Left cardiac atrium (tissue), 4 donors: ENCODE measurements around the gene C1QTNF7. TPM values are rescaled to one million over a fixed set of nuclear protein-coding genes. Genes with fewer than 3 reads are reported as not detected.

ENCODE experiments used
- ATAC-seq, 2 donors: fragments of 200-7000 bp; cut with Tn5 transposase; one replicate each; pipeline ENCODE4 v1.9.1; 2020; ENCODE audit warnings: mild to moderate bottlenecking in 2 of 2, moderate library complexity in 2 of 2
- DNase-seq: peaks from one replicate; pipeline ENCODE4 v3.0.0-alpha.2; 2020
- intact Hi-C, 2 donors: fragments of 100-400 bp; cut with DNase I; formaldehyde crosslinking; loops; one replicate each; pipeline versions ENCODE4 v1.14.1 to v1.15.1; 2022 to 2023
- long read RNA-seq: library from polyadenylated mRNA; unstranded; transcript quantifications from one replicate; pipeline ENCODE4 v2.0.0, GENCODE V29; 2021
- total RNA-seq, 2 donors: library from RNA; stranded (reverse); fragmentation: NEBNext Ultra II Directional; extraction: Animal tissue kit (Norgen Biotek cat#: 25700); gene quantifications; one replicate each; pipeline ENCODE4 v1.2.1, GENCODE V29; 2021
- donor health status: DM: no; HTN: yes; CAD: no.
- donor health status: DM: no; HTN: yes; CAD: no; lungs with severe emphysema.
- donor health status: DM: yes; HTN: yes; CAD: no.
- donor health status: Dilated cardiomyopathy.

The C1QTNF7 gene, protein sequence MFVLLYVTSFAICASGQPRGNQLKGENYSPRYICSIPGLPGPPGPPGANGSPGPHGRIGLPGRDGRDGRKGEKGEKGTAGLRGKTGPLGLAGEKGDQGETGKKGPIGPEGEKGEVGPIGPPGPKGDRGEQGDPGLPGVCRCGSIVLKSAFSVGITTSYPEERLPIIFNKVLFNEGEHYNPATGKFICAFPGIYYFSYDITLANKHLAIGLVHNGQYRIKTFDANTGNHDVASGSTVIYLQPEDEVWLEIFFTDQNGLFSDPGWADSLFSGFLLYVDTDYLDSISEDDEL
- total RNA-seq: 1 to 10 TPM; 1.9 to 7.4 TPM
- long read RNA-seq, full-length matches to known transcripts: 1 of 1 reads
- long read RNA-seq, partial matches to known transcripts: 0 of 1 reads
- long read RNA-seq, other reads (novel, unspliced or antisense): 0 of 1 reads

DNA sequence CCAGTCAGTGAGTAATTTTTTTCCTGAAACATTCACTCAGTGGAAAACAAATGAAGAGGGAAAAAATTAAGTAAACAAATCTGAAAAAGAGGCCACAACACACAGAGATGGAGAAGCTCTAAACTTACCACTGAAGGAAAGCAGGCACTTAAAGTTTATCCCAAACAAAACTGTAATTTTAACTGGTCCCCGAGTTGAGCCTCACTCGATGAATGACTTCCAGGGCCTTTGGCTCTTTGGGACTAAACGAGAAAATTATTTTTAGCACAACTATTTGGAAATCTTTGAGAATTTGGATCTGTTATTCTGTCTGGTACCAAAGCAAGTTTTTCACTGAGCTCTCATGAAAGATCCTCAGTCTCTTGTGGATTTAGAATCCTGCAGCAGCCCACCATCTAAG, at the start of gene C1QTNF7:
TSS of gene C1QTNF7 (plus strand) at position 333 of the 400 bp plus-strand sequence. CDS start 7,711 bp downstream, outside the sequence.
- DNase-seq (no peak), ATAC-seq (peak in 1 of 2 donors; percentile 41)
- intact Hi-C loops: no loop called here

DNA sequence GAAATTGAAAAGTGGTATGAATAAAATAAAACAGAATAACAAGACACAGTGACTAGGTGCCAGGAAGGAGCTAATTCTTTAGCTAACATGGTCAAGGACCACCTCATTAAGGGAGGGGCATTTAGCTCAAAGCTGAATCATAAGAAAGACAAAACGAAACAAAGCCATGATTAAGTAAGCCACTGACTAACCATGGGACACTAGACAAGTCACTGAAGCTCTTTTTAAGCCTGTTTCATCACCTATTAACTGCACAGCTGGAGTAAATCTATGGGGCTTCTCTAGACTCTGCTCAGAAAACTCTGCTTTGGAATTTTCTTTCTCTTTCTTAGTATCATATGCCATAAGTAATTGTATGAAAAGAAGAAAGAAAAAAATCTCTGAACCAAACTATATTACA, 49.8 kb upstream of the C1QTNF7 start:
- intact Hi-C loops: no loop called here
- DNase-seq (no peak), ATAC-seq (peak in 1 of 2 donors; percentile 79)

DNA sequence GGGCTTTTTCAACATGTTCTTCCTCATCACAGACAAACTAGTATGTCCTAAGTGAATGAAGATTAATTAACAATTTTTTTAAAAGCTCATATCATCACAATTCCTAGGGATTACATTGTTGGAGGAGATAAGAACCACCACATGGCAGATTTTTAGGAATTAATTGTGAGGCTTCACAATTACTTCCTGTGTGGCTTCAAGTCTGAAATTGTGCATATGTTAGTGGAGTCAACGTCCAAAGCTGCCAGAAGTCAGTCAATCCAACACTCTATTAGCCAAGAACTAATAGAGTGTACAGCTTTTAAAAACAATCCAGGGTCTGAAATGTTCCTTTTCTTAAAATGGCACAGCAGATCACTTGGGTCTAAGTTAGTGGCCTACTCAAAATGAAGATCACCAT, 49.3 kb upstream of the C1QTNF7 start:
- DNase-seq (no peak), ATAC-seq (peak in 1 of 2 donors; percentile 55)
- intact Hi-C loops: no loop called here

DNA sequence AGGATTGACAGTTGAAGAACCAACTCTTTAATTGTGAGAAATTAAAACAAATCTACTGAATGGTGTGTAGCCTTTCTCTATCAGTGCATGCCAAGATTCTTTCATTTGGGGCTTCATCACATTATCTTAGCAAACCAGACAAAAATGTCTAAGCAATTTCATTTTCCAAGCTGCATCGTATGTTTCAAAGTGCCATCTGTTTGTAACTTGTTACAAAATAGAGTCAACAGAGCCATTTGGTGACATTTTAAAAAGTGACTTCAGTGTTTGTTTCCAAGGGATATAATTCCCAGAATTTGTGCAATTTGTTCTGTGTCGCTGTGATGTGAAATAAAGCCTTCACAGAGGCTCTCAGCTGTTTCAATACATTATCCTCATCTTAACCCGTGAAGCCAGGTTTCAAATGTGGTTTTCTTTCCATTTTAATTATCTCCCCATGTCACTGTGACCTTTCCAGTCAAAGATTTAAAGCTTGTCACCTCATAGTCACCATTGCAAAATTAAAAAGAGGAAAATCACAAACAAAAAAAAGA, 46.0 kb upstream of the C1QTNF7 start:
- intact Hi-C loops: no loop called here
- ATAC-seq (no peak), DNase-seq (no peak)

DNA sequence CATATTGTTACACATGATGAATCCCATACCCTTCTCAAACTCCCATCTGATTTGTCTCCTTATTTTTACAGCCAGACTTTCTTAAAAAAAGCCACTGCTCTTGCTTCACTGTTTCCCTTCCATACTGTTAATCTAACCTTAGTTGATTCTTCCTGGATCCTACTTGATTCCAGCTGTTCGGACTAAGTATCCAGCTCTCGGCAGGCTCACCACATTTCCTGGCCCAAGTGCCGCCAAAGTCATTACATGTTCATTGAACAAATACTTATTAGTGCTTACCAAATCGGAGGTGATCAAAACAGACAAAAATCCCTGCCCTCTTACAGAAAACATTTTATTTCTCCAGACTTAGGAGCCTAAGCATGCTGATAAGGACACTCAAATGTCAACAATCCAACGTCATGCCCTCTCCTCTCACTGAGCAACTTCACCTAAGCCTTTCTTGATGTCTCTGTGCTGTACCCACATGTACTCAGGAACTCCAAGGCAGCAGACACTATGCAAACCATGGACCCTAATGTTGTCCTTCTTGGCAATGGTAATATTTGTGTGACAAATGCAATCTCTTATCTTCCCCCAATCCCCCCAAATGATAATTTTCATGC, 45.1 kb upstream of the C1QTNF7 start:
- ATAC-seq: no peak
- intact Hi-C loops: no loop called here
- DNase-seq: no peak

DNA sequence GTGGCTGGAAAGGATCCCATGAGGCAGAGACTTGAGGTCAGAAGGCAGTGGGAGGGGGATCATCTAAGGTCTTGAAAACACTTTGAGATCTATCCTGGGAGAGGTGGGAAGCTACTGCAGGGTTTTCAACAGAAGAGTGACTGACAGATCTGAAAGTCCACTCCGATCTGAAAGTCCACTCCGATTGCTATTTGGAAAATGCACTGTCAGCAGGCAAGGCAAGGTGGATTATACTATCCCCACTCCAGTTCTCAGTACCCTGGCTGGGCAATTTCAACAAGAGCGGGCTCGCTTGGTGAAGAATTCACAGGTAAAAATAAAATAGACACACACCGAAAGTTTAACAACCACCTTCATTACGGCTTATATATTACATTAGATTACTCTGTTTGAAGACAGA, 42.3 kb upstream of the C1QTNF7 start:
- ATAC-seq: no peak
- intact Hi-C loops: no loop called here

DNA sequence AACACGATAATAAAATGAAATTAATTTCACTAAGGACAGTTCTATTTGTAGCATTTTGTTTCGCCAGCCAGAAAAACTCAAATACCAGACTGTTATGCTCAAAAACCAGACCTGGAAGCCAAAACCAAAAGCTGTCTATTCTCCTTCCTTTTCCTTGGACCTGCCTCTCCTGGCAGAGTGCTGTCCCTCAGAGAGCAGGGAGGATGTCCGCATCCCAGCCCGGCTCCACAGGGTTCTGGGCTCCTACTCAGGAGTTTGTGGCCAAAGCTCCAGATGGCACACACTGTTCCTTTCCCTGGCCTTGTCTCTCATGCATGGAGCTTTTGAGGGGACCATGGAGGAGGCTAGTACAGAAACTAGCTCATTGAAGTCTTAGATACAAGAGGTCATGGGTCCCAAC, 41.9 kb upstream of the C1QTNF7 start:
- ATAC-seq: peak; percentile 89 to 92
- intact Hi-C loops: no loop called here
- no peak for DNase-seq

More for the DNA sequence above, 42.3 kb upstream of the C1QTNF7 start:
- DNase-seq: no peak

DNA sequence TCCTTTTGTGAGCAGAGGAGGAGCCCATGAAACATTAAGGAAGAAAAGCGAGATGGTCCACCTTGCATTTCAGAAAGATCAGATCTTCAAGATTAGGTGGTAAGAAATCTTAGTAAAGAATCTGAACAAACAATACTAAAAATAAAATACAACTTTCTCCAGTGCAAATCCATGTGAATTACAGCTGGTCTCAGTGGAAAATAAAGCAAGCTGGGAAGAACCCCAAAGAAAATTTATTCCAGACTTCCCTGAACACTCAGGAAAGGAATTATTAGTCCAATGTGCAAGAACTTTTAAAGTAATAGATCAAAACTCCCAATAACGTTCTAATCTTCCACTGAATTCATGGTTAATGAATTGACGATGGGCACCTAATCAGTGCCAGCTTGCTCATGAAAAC, 37.3 kb upstream of the C1QTNF7 start:
- DNase-seq: no peak
- intact Hi-C loops: no loop called here
- ATAC-seq: no peak

DNA sequence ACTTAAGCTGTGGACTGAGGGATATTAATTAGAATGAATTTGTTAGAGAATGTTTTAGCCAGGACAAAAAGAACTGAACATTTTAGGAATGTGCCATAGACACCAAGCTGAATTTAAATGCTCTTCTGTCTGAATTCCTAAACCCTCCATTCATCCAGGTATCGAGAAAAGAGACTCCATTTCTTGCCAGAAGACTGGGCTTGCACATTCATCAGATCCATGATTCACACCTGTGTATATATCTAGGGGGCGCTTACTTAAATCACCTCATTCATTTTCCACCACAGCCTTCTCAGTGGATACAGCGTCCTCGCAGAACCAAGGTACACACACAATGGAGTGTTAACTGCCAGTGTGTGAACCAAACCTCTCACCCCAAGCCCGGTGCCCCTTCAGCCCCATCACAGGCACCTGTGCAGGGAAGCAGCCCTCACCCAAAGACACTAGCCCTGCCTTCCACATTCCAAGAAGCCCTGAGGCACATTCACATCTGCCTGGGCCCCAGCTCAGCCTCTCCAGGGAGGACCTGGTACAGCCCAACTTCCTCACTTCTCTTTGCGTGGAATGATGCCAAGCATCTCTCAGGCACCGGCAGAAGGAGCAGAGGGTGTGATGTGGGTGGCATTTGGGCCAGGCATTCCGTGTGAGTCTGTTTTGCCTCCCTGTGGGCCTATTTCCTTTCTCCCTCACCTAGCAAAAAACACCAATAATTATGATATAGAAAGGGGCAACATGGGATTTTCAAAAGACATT, 35.6 kb upstream of the C1QTNF7 start:
- intact Hi-C loops: no loop called here
- DNase-seq: no peak
- no peak for ATAC-seq

DNA sequence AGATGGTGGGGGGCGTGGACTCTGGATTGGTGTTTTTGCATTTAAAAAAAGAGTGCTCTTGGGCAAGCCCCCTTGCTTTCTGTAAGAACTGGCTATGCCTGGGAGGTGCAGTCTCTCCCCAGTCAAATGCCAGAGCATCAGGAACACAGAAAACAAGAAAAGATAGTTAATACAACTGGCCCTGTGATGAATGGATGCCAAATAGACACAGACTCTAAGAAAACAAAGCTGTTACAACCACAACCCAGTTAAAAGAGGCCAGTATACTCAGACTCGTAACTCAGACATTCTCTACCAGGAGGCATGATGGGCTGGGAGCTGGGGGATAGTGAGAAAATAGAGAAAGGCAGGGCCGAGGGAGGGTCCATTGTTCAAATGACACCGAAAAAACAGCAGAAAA, 32.5 kb upstream of the C1QTNF7 start:
- ATAC-seq (peak in 1 of 2 donors; percentile 74), DNase-seq (no peak)
- intact Hi-C loops: loop anchor here in 1 of 2 donors (5.0 kb wide), 1 partner anchor 158 kb away; no protein-coding TSS in a partner anchor

DNA sequence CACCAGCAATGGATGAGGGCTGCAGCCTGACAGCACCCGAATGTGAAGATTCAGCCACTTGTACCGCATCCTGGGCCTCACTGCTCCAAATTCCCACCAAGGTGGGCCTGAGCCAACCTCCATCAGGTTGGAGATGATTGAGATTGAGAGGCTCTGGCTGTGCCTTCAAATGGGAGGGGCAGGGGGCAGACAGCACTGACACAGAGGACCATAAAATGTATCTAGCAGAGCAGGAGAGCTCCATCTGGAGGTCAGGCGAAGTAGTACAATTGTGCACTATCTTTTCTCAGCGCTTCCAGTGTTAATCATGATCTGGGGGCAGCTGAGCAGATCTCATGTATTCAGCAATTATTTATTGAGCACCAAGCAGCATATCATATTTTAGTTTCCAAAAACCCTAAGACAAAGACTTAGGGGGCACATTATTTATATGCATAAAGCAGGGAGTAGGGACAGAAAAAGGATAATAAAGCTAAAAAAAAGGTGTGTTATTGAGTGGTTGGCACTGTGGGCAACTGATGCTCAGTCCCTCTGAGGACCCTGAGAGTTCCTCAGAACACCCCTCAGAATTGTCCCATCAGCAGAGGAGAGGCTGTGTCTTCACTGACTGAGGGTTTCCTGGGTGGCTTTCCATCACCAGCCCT, 31.6 kb upstream of the C1QTNF7 start:
- DNase-seq (no peak), ATAC-seq (peak in 1 of 2 donors; percentile 33)

DNA sequence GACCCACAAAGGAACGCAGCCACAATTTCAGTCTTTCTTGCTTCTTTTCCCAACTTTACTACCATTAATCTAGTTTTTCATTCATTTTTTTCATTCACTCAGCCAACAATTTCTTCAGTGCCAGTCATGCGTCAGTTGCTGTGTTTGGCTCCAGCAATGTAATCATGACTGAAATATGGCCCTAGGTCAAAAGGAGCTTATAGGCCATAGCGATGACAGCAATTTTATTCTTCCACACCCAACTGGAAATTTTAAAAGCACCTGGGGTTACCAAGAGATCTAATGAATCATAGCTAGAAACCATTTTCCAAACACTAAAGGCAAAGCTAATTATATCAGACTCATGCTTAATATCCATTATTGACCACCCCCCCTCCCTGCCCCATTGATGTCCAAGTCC, 29.8 kb upstream of the C1QTNF7 start:
- DNase-seq (no peak), ATAC-seq (no peak)
- intact Hi-C loops: loop anchor here in 1 of 2 donors (5.0 kb wide), 1 partner anchor 161 kb away; no protein-coding TSS in a partner anchor

More for the DNA sequence above, 31.6 kb upstream of the C1QTNF7 start:
- intact Hi-C loops: loop anchor here in 1 of 2 donors (5.0 kb wide), 1 partner anchor 159 kb away; no protein-coding TSS in a partner anchor

DNA sequence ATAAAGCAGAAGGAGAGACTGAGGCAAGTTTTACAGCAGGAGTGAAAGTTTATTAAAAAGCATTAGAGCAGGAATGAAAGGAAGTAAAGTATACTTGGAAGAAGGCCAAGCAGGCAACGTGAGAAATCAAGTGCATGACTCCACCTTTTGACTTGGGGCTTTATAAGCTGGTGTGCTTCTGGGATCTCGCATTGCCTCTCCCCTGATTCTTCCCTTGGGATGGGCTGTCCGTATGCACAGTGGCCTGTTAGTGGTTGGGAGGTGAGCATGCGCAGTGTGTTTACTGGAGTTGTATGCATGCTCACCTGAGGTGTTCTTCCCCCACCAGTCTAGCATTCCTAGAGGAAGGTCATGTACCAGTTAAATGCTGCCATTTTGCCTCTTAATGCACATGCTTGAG, 29.1 kb upstream of the C1QTNF7 start:
- no peak for DNase-seq
- intact Hi-C loops: loop anchor here in 1 of 2 donors (5.0 kb wide), 1 partner anchor 161 kb away; no protein-coding TSS in a partner anchor
- no peak for ATAC-seq

DNA sequence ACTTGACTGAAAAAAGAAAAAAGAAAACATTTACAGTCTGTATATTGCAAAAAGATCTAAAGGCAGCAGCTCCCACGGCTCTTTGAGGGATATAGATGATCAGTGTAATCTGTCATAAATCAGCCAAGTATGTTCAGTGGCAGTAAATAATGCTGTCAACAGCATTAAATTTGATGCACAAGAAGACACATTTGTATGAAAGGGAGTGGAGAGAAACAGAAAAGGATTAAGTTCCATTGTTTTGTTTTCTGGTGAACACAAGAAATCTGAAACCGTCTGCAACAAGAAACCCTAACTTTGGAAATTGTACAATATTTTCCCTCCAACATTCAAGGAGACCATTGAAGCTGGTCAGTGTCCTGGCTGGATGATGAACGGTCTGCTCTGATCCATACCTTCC, 27.6 kb upstream of the C1QTNF7 start:
- no peak for ATAC-seq
- DNase-seq: no peak
- intact Hi-C loops: no loop called here

DNA sequence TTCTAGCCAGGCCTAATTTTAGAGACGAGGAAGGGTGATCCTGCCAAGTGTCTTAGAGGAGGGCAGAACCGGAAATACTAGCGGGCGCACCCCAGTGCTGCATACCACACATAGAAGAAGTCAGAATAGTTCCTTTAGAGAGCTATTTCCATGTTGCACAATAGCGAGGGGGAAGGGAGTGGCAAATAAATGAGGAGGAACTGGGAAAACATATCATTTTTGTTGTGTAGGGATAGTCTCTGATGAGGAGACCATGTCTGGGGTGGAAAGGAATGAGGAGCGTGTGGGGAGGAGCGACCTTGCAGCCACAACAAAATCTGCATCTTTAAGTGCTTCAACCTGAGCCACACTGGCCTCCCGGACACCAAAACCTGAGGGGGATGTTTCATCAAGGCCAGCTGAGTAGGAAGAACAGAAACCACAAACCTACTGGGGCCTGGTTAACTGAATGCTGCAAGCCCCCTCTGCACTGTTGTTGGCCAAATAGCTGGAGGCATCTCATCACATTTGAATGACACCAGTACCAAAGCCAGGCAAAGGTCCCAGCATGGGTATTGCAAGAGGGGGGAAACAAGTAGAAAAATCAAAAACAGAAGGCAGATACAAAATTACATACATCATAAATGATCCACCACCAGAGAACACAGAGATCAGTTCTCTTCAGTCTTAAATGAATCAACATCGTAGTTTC, 26.7 kb upstream of the C1QTNF7 start:
- DNase-seq: peak; percentile 53
- ATAC-seq: peak; percentile 79 to 91
- intact Hi-C loops: no loop called here

DNA sequence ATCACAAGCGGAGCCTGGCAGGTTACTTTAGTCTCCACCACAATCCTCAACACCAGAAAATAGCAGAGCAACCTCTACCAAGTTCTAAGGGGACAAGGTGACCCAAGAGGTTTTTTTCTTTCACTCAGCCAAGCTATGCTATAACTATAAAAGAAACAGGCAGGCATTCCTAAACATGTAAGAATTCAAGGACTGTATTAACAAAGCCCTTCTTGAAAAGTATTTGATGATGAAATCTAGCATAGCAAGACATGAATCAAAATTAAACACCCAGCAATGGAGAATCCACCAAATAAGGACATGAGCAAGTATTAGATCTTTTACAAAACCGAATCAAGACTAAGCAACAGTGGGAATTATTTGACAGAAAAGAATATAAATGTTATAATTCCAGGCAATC, 25.7 kb upstream of the C1QTNF7 start:
- no peak for ATAC-seq
- DNase-seq: no peak
- intact Hi-C loops: no loop called here

DNA sequence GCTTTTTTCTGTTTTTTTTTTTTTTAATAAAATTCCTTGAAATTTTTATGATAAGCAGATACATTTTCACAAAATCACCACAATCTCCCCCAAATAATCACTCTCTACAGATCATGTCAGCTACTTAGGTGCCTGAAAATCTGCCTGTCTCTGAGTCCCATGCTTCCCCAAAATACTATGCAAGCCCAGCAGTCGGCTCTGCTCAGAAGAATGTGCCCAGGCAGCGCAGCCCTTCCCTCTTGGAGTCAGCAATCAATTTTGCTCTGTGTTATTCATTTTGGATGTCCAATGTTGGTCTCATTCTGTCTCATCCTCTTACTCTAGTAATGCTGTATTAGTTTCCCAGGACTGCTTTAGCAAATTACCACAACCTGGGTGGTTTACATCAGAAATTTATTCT, 24.9 kb upstream of the C1QTNF7 start:
- no peak for DNase-seq
- intact Hi-C loops: no loop called here
- no peak for ATAC-seq

DNA sequence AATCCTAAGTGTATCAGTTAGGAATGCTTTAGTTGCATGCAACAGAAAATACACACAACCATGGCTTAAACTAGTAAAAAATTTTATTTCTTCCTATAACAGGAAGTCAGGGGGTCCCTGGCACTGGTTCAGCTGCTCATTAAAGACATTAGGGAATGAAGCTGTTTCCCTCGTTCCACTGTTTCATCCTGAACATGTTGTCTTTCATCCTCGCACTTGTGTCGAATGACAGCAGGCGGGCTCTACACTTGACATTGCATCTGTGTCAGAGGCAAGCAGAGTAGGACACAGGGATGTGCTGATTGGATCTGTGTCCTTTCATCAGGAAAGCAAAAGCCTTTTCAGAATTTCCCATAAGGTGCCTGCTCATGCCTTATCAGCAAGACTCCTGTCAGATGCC, 22.8 kb upstream of the C1QTNF7 start:
- DNase-seq (no peak), ATAC-seq (peak in 1 of 2 donors; percentile 87)
- intact Hi-C loops: no loop called here
